Fibroblast of skin of right quadriceps (primary cell): ENCODE measurements around the gene CDK14.

Experiments used
- DNase-seq: peaks from one replicate; pipeline ENCODE4 v3.0.0-alpha.2; 2013

CDK14 gene

GRCh38 chr7:90817151-90817550, 221.0 kb downstream of the CDK14 start:
- DNase-seq, result no peak

GRCh38 chr7:90817846-90818245, 221.7 kb downstream of the CDK14 start:
- DNase-seq, result no peak

- DNase-seq, result no peak
Observed at GRCh38 chr7:90818341-90818740, 222.2 kb downstream of the CDK14 start.

GRCh38 chr7:90821961-90822620, 226.0 kb downstream of the CDK14 start:
- no peak for DNase-seq

GRCh38 chr7:90824386-90825307, 228.5 kb downstream of the CDK14 start:
- peak; percentile 99 for DNase-seq

- DNase-seq, result peak; percentile 95
Observed at GRCh38 chr7:90825779-90826178, 229.7 kb downstream of the CDK14 start.

- DNase-seq, result peak; percentile 76
Observed at GRCh38 chr7:90828601-90829000, 232.5 kb downstream of the CDK14 start.

GRCh38 chr7:90830308-90830707, 234.2 kb downstream of the CDK14 start:
- DNase-seq, result no peak

GRCh38 chr7:90832726-90833125, 236.6 kb downstream of the CDK14 start:
- DNase-seq, result no peak

GRCh38 chr7:90833443-90833842, 237.3 kb downstream of the CDK14 start:
- DNase-seq, result peak; percentile 52

GRCh38 chr7:90834771-90835170, 238.7 kb downstream of the CDK14 start:
- peak; percentile 20 for DNase-seq

- no peak for DNase-seq
Observed at GRCh38 chr7:90835861-90836260, 239.7 kb downstream of the CDK14 start.

GRCh38 chr7:90836937-90837336, 240.8 kb downstream of the CDK14 start:
- no peak for DNase-seq

- no peak for DNase-seq
Observed at GRCh38 chr7:90838799-90839198, 242.7 kb downstream of the CDK14 start.

- DNase-seq, result peak; percentile 19
Observed at GRCh38 chr7:90839316-90839715, 243.2 kb downstream of the CDK14 start.

- DNase-seq, result no peak
Observed at GRCh38 chr7:90839727-90840291, 243.7 kb downstream of the CDK14 start.

GRCh38 chr7:90841759-90842429, 245.8 kb downstream of the CDK14 start:
- DNase-seq, result no peak

GRCh38 chr7:90842430-90842788, 246.3 kb downstream of the CDK14 start:
- no peak for DNase-seq

GRCh38 chr7:90843472-90843871, 247.4 kb downstream of the CDK14 start:
- DNase-seq, result no peak

- DNase-seq, result no peak
Observed at GRCh38 chr7:90844421-90844820, 248.3 kb downstream of the CDK14 start.

- no peak for DNase-seq
Observed at GRCh38 chr7:90846192-90846591, 250.1 kb downstream of the CDK14 start.

GRCh38 chr7:90850066-90850465, 253.9 kb downstream of the CDK14 start:
- no peak for DNase-seq

- DNase-seq, result no peak
Observed at GRCh38 chr7:90850471-90850870, 254.3 kb downstream of the CDK14 start.
